Mucosa of descending colon (tissue), 3 donors: ENCODE measurements around the gene PGM2. TPM values are rescaled to one million over a fixed set of nuclear protein-coding genes. Genes with fewer than 3 reads are reported as not detected.
A peak's percentile ranks its signal among the peaks of the same experiment; 100 is the strongest.

ENCODE experiments used
- ATAC-seq: fragments of 200-7000 bp; cut with Tn5 transposase; one replicate; pipeline ENCODE4 v1.9.1; 2020; ENCODE audit warnings: mild to moderate bottlenecking, moderate library complexity
- DNase-seq, 3 donors: peaks; one replicate each; pipeline ENCODE4 v3.0.0-alpha.2; 2020
- H3K36me3 ChIP-seq: fragments of 200-600 bp; one replicate; pipeline ENCODE4 v1.8.0; 2021; ENCODE audit warnings: low read depth, mild to moderate bottlenecking
- H3K4me1 ChIP-seq: fragments of 200-600 bp; one replicate; pipeline ENCODE4 v1.8.0; 2021; ENCODE audit warnings: low read depth, mild to moderate bottlenecking
- H3K4me3 ChIP-seq: fragments of 200-600 bp; one replicate; pipeline ENCODE4 v1.8.0; 2021; ENCODE audit warnings: mild to moderate bottlenecking
- H3K9me3 ChIP-seq: fragments of 200-600 bp; one replicate; pipeline ENCODE4 v1.8.0; 2021; ENCODE audit warnings: mild to moderate bottlenecking
- CTCF ChIP-seq: fragments of 200-600 bp; IDR thresholded peaks from one replicate; pipeline ENCODE4 v1.8.0; 2022; ENCODE audit warnings: antibody characterized with exemption, mild to moderate bottlenecking
- intact Hi-C, 2 donors: fragments of 100-400 bp; cut with DNase I in 1 of 2; cut with micrococcal nuclease in 1 of 2; formaldehyde crosslinking; loops; one replicate each; pipeline versions ENCODE4 v1.11.0 to v1.11.1; 2022; cut with DNase I, micrococcal nuclease
- total RNA-seq, 3 donors: library from RNA; stranded (reverse); fragmentation: NEBNext Ultra II Directional in 2 of 3; extraction: Animal tissue kit (Norgen Biotek cat#: 25700) in 2 of 3; gene quantifications; one replicate each; pipeline versions ENCODE4 v1.2.1 to v1.2.4, GENCODE V29; 2021 to 2023
- donor health status: DM: no; HTN: no; CAD: no; lungs with moderate emphysema.
- donor health status: DM: no; HTN: no; CAD: no.
- donor health status: DM: no; HTN: yes; CAD: no.

The PGM2 gene
- total RNA-seq, 3 donors from 2014 or later = 22.1 to 36.8 (median 27.4) TPM

GRCh38 chr4:37872310-37872988 lies 46.0 kb downstream of the PGM2 start:
- no peaks in the 10 kb centered on the region for H3K9me3 ChIP-seq
- no peak overlapping the region for H3K4me3 ChIP-seq
- TF ChIP-seq CTCF = no peak
- no peak for ATAC-seq
- intact Hi-C loops = no loop called here
- H3K4me1 ChIP-seq = peaks cover 22% of the 10 kb centered on the region
- DNase-seq = no peak
- H3K36me3 ChIP-seq = no peaks in the 10 kb centered on the region

- peaks cover 22% of the 10 kb centered on the region for H3K4me1 ChIP-seq
- DNase-seq (no peak), ATAC-seq (peak; percentile 82)
- no peak for TF ChIP-seq CTCF
- intact Hi-C loops = no loop called here
- no peak overlapping the region for H3K4me3 ChIP-seq
- no peaks in the 10 kb centered on the region for H3K36me3 ChIP-seq
- H3K9me3 ChIP-seq = no peaks in the 10 kb centered on the region
Observed at GRCh38 chr4:37873386-37873785, 46.9 kb downstream of the PGM2 start.

GRCh38 chr4:37876156-37876555 lies 49.7 kb downstream of the PGM2 start:
- peak in 1 of 3 donors; percentile 44 for DNase-seq
- Histone ChIP-seq H3K9me3 (no peaks in the 10 kb centered on the region), H3K4me1 (peaks cover 28% of the 10 kb centered on the region), H3K36me3 (no peaks in the 10 kb centered on the region), H3K4me3 (no peak overlapping the region)
- peak; percentile 89 for ATAC-seq
- intact Hi-C loops = no loop called here
- TF ChIP-seq CTCF = no peak

GRCh38 chr4:37879365-37879764 lies 52.9 kb downstream of the PGM2 start:
- intact Hi-C loops = no loop called here
- Histone ChIP-seq H3K4me1 (peaks cover 21% of the 10 kb centered on the region), H3K9me3 (no peaks in the 10 kb centered on the region), H3K4me3 (no peak overlapping the region), H3K36me3 (no peaks in the 10 kb centered on the region)
- ATAC-seq (peak; percentile 62), DNase-seq (no peak)
- TF ChIP-seq CTCF = no peak

GRCh38 chr4:37881811-37882210 lies 55.3 kb downstream of the PGM2 start:
- no peak overlapping the region for H3K4me3 ChIP-seq
- ATAC-seq (no peak), DNase-seq (no peak)
- intact Hi-C loops = no loop called here
- peaks cover 7% of the 10 kb centered on the region for H3K4me1 ChIP-seq
- no peaks in the 10 kb centered on the region for H3K36me3 ChIP-seq
- TF ChIP-seq CTCF = no peak
- H3K9me3 ChIP-seq = no peaks in the 10 kb centered on the region
